Body of pancreas (tissue), 4 donors: ENCODE measurements around the gene COL4A6. TPM values are rescaled to one million over a fixed set of nuclear protein-coding genes. Genes with fewer than 3 reads are reported as not detected.

Source experiments
- ATAC-seq: fragments of 150-250 bp; one replicate; pipeline ENCODE4 v1.9.1; 2016
- DNase-seq, 4 donors: peaks; one replicate each; pipeline ENCODE4 v3.0.0-alpha.2; 2019
- H3K27ac ChIP-seq, 4 donors: fragments of 200-600 bp; sonication (generic); 1 replicate in 3 of 4; 2 replicates in 1 of 4; pipeline versions ENCODE4 v1.5.1 to v1.6.1; 2016 to 2019; ENCODE audit warnings: mild to moderate bottlenecking in 1 of 4, mixed read lengths in 1 of 4, moderate library complexity in 1 of 4
- H3K27me3 ChIP-seq, 2 donors: fragments of 200-600 bp; sonication (generic); one replicate each; pipeline ENCODE4 v1.6.0; 2016; ENCODE audit warnings: mild to moderate bottlenecking in 1 of 2
- H3K36me3 ChIP-seq, 2 donors: fragments of 200-600 bp; sonication (generic); replicated peaks in 1 of 2; 2 replicates each; pipeline ENCODE4 v1.5.1; 2016; ENCODE audit warnings: low read depth in 2 of 2; ENCODE audit not compliant: insufficient read depth in 1 of 2
- H3K4me1 ChIP-seq: fragments of 200-600 bp; sonication (generic); one replicate; pipeline ENCODE4 v1.6.0; 2016
- H3K4me3 ChIP-seq, 2 donors: fragments of 200-600 bp; sonication (generic); 1 replicate in 1 of 2; 2 replicates in 1 of 2; pipeline ENCODE4 v1.5.1; 2016 to 2019
- H3K9me3 ChIP-seq, 3 donors: fragments of 200-600 bp; sonication (generic); 1 replicate in 2 of 3; 2 replicates in 1 of 3; pipeline ENCODE4 v1.5.1; 2016
- CTCF ChIP-seq, 7 experiments: fragments of 450-650 bp in 4 of 7; fragments of 200-600 bp in 3 of 7; sonication (generic) in 3 of 7; IDR thresholded peaks; one replicate each; pipeline ENCODE4 v1.5.1; 2016 to 2019; ENCODE audit warnings: antibody characterized with exemption in 7 of 7
- POLR2A ChIP-seq, 3 donors: fragments of 450-650 bp; IDR thresholded peaks; one replicate each; pipeline ENCODE4 v1.6.1; 2016; ENCODE audit warnings: antibody characterized with exemption in 3 of 3, mild to moderate bottlenecking in 2 of 3
- WGBS, 2 donors: methylation state at CpG; one replicate each; pipeline ENCODE4 v1.1.5; 2017; 5-methylcytosine and 5-hydroxymethylcytosine counted together
- intact Hi-C: fragments of 100-400 bp; cut with DNase I; formaldehyde crosslinking; loops from one replicate; pipeline ENCODE4 v1.15.1; 2023
- total RNA-seq, 2 donors: library from RNA; depleted of rRNA; stranded (reverse); fragments of >200 nt; gene quantifications; one replicate each; pipeline ENCODE4 v1.1.0, GENCODE V29; 2016

The COL4A6 gene
- total RNA-seq, 2 donors from 2014 or later, result under 0.01 to 0.52 TPM

GRCh38 chrX:108267557-108267956, 170.7 kb downstream of the COL4A6 start:
- H3K27ac ChIP-seq, result no peak overlapping the region
- H3K36me3 ChIP-seq, result no peaks in the 10 kb centered on the region
- no peaks in the 10 kb centered on the region for H3K4me1 ChIP-seq
- H3K4me3 ChIP-seq, result no peak overlapping the region
- ATAC-seq (no peak), DNase-seq (no peak)
- no peak for TF ChIP-seq POLR2A (IDR thresholded peaks at IDR 0.05)
- TF ChIP-seq CTCF (IDR thresholded peaks at IDR 0.05), result no peak
- 39% methylated on average over 2 of the region's 2 CpGs for WGBS, 2 donors
- H3K27me3 ChIP-seq, result no peaks in the 10 kb centered on the region
- intact Hi-C loops, result no loop called here
- H3K9me3 ChIP-seq, result no peaks in the 10 kb centered on the region

GRCh38 chrX:108264376-108264775, 173.8 kb downstream of the COL4A6 start:
- no peaks in the 10 kb centered on the region for H3K27me3 ChIP-seq
- ATAC-seq (no peak), DNase-seq (no peak)
- no peak for TF ChIP-seq CTCF (IDR thresholded peaks at IDR 0.05)
- no peak for TF ChIP-seq POLR2A (IDR thresholded peaks at IDR 0.05)
- H3K9me3 ChIP-seq, result no peaks in the 10 kb centered on the region
- no peak overlapping the region for H3K27ac ChIP-seq
- H3K4me1 ChIP-seq, result no peaks in the 10 kb centered on the region
- H3K36me3 ChIP-seq, result no peaks in the 10 kb centered on the region
- intact Hi-C loops, result no loop called here
- no peak overlapping the region for H3K4me3 ChIP-seq
- WGBS, 2 donors, result 77% methylated on average over 2 of the region's 2 CpGs

GRCh38 chrX:108261549-108262203, 176.5 kb downstream of the COL4A6 start:
- DNase-seq, result no peak
- Histone ChIP-seq H3K36me3 (no peaks in the 10 kb centered on the region), H3K4me3 (no peak overlapping the region), H3K4me1 (no peaks in the 10 kb centered on the region), H3K27me3 (no peaks in the 10 kb centered on the region), H3K9me3 (no peaks in the 10 kb centered on the region), H3K27ac (no peak overlapping the region)
- intact Hi-C loops, result no loop called here
- TF ChIP-seq POLR2A (IDR thresholded peaks at IDR 0.05), result no peak
- TF ChIP-seq CTCF (IDR thresholded peaks at IDR 0.05), result no peak
- no peak for ATAC-seq

- ATAC-seq (no peak), DNase-seq (no peak)
- TF ChIP-seq POLR2A (IDR thresholded peaks at IDR 0.05), result no peak
- no peak for TF ChIP-seq CTCF (IDR thresholded peaks at IDR 0.05)
- H3K4me3 ChIP-seq, result no peak overlapping the region
- H3K36me3 ChIP-seq, result no peaks in the 10 kb centered on the region
- H3K27ac ChIP-seq, result no peak overlapping the region
- WGBS, 2 donors, result 72 to 73% methylated on average over 5 of the region's 5 CpGs
- intact Hi-C loops, result no loop called here
- no peaks in the 10 kb centered on the region for H3K27me3 ChIP-seq
- H3K4me1 ChIP-seq, result no peaks in the 10 kb centered on the region
- H3K9me3 ChIP-seq, result no peaks in the 10 kb centered on the region
These were observed 180.7 kb downstream of the COL4A6 start for GRCh38 chrX:108257556-108257955.

- intact Hi-C loops, result no loop called here
- H3K4me3 ChIP-seq, result no peak overlapping the region
- H3K27ac ChIP-seq, result no peak overlapping the region
- DNase-seq, result no peak
- no peaks in the 10 kb centered on the region for H3K9me3 ChIP-seq
- H3K36me3 ChIP-seq, result no peaks in the 10 kb centered on the region
- no peaks in the 10 kb centered on the region for H3K27me3 ChIP-seq
- no peaks in the 10 kb centered on the region for H3K4me1 ChIP-seq
- ATAC-seq, result no peak
- TF ChIP-seq CTCF (IDR thresholded peaks at IDR 0.05), result no peak
- no peak for TF ChIP-seq POLR2A (IDR thresholded peaks at IDR 0.05)
These were observed 183.6 kb downstream of the COL4A6 start for GRCh38 chrX:108254636-108255035.
